Mesothelial cell of epicardium (in vitro differentiated cells): ENCODE measurements around the gene FHIP2A. TPM values are rescaled to one million over a fixed set of nuclear protein-coding genes. Genes with fewer than 3 reads are reported as not detected.
"Not testable (repeated sequence)": the region's sequence is repeated elsewhere in the genome, so short reads cannot be mapped to it uniquely, and the experiment has no call there.

Experiments
- DNase-seq, 2 experiments: peaks; one replicate each; pipeline ENCODE4 v3.0.0; 2021; ENCODE audit warnings: low spot score in 2 of 2; ENCODE audit not compliant: unreplicated experiment in 2 of 2
- H3K27ac Mint-ChIP-seq: 2 replicates; pipeline ENCODE4 v1.8.0; 2021; ENCODE audit warnings: mixed read lengths
- H3K27me3 Mint-ChIP-seq: 2 replicates; pipeline ENCODE4 v1.8.0; 2021; ENCODE audit warnings: low read depth, mixed read lengths
- H3K36me3 Mint-ChIP-seq: 2 replicates; pipeline ENCODE4 v1.8.0; 2021; ENCODE audit warnings: mixed read lengths
- H3K4me1 Mint-ChIP-seq: 2 replicates; pipeline ENCODE4 v1.8.0; 2021; ENCODE audit warnings: mixed read lengths
- H3K4me3 Mint-ChIP-seq: 2 replicates; pipeline ENCODE4 v1.8.0; 2021; ENCODE audit warnings: mild to moderate bottlenecking, moderate library complexity, mixed read lengths
- H3K9me3 Mint-ChIP-seq: 2 replicates; pipeline ENCODE4 v1.8.0; 2021; ENCODE audit warnings: mixed read lengths
- CTCF ChIP-seq: fragments of 200-600 bp; sonication (generic); IDR thresholded peaks from one replicate; pipeline ENCODE4 v1.5.0; 2021; ENCODE audit warnings: antibody characterized with exemption; ENCODE audit not compliant: unreplicated experiment
- total RNA-seq: library from RNA; stranded (reverse); gene quantifications from 3 replicates; pipeline ENCODE4 v1.2.1, GENCODE V29; 2021

The FHIP2A gene
- total RNA-seq, 1 donor from 2014 or later: 41.9 TPM

GRCh38 chr10:114855776-114856543, 34.4 kb downstream of the FHIP2A start:
- peaks cover 14% of the 10 kb centered on the region for H3K4me1 Mint-ChIP-seq
- H3K9me3 Mint-ChIP-seq: no peaks in the 10 kb centered on the region
- TF ChIP-seq CTCF: no peak
- no peak overlapping the region for H3K4me3 Mint-ChIP-seq
- H3K27me3 Mint-ChIP-seq: no peaks in the 10 kb centered on the region
- H3K36me3 Mint-ChIP-seq: peaks cover 46% of the 10 kb centered on the region
- peak overlapping the region; percentile 91 for H3K27ac Mint-ChIP-seq
- DNase-seq: no peak

- Mint-ChIP-seq H3K4me3 (no peak overlapping the region), H3K9me3 (no peaks in the 10 kb centered on the region), H3K4me1 (peaks cover 14% of the 10 kb centered on the region), H3K27ac (peak overlapping the region; percentile 91), H3K27me3 (no peaks in the 10 kb centered on the region), H3K36me3 (peaks cover 46% of the 10 kb centered on the region)
- DNase-seq: no peak
- no peak for TF ChIP-seq CTCF
Measured at GRCh38 chr10:114856544-114857287, 35.1 kb downstream of the FHIP2A start.

GRCh38 chr10:114857288-114857565, 35.6 kb downstream of the FHIP2A start:
- H3K4me3 Mint-ChIP-seq, DNase-seq, H3K9me3 Mint-ChIP-seq, H3K27me3 Mint-ChIP-seq: not testable (repeated sequence)
- Mint-ChIP-seq H3K27ac (peak overlapping the region; percentile 91), H3K36me3 (peaks cover 44% of the 10 kb centered on the region), H3K4me1 (peaks cover 14% of the 10 kb centered on the region)

- Mint-ChIP-seq H3K27me3 (no peaks in the 10 kb centered on the region), H3K9me3 (no peaks in the 10 kb centered on the region), H3K36me3 (peaks cover 37% of the 10 kb centered on the region), H3K4me3 (no peak overlapping the region), H3K4me1 (peaks cover 14% of the 10 kb centered on the region), H3K27ac (no peak overlapping the region)
- DNase-seq: no peak
- no peak for TF ChIP-seq CTCF
Measured at GRCh38 chr10:114857922-114858629, 36.5 kb downstream of the FHIP2A start.

- H3K36me3 Mint-ChIP-seq: peaks cover 40% of the 10 kb centered on the region
- peak overlapping the region; percentile 30 for H3K27ac Mint-ChIP-seq
- H3K27me3 Mint-ChIP-seq: no peaks in the 10 kb centered on the region
- H3K4me1 Mint-ChIP-seq: peaks cover 14% of the 10 kb centered on the region
- no peaks in the 10 kb centered on the region for H3K9me3 Mint-ChIP-seq
- no peak for TF ChIP-seq CTCF
- H3K4me3 Mint-ChIP-seq: no peak overlapping the region
- DNase-seq: no peak
Measured at GRCh38 chr10:114859222-114859621, 37.6 kb downstream of the FHIP2A start.

GRCh38 chr10:114862456-114862855, 40.9 kb downstream of the FHIP2A start:
- TF ChIP-seq CTCF: no peak
- DNase-seq: no peak
- H3K4me1 Mint-ChIP-seq: peaks cover 4% of the 10 kb centered on the region
- H3K4me3 Mint-ChIP-seq: no peak overlapping the region
- peaks cover 38% of the 10 kb centered on the region for H3K36me3 Mint-ChIP-seq
- no peaks in the 10 kb centered on the region for H3K9me3 Mint-ChIP-seq
- H3K27me3 Mint-ChIP-seq: no peaks in the 10 kb centered on the region
- H3K27ac Mint-ChIP-seq: no peak overlapping the region
